Activated CD4-positive, CD25-positive, alpha-beta regulatory T cell treated with anti-CD3 and anti-CD28 coated beads, Interleukin-2, amount 50 U/mL, for 24 hours (primary cell): ENCODE measurements around the gene BAHD1.

Source experiments
- ATAC-seq, 2 donors: fragments of 150-1000 bp; cut with Tn5 transposase; one replicate each; pipeline ENCODE4 v1.10.0; 2021; ENCODE audit warnings: mild to moderate bottlenecking in 1 of 2, moderate library complexity in 1 of 2

Gene BAHD1

GRCh38 chr15:40468898-40469331, 28.2 kb downstream of the BAHD1 start:
- no peak for ATAC-seq

DNA sequence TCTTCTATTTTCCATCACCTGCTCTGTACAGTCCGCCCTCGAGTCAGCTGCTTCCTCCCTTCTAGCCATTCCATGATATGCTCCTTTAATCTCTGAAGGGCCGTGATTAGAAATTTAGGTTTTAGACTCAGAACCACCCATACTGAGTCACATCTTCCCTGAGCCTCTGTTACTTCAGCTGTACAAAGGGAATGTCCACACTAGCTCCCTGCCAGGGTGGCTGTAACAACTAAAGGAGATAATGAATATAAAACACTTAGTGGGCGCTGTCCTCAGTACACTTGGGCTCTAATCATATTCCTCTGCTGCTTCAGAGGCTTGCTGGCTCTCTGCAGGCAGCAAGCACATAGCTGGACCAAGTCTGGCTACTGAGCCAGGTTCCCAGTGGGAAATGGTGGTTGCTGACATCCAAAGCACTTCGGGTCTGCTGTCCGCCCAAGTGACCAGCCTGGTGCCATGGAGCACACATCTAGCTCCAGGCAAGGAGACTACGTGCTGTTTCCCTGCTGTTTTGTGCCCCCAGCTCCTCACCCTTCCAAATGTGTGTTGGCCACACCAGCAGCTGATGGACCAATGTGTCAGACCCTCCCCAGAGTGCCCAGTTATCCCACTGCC, 29.1 kb downstream of the BAHD1 start:
- ATAC-seq = no peak

DNA sequence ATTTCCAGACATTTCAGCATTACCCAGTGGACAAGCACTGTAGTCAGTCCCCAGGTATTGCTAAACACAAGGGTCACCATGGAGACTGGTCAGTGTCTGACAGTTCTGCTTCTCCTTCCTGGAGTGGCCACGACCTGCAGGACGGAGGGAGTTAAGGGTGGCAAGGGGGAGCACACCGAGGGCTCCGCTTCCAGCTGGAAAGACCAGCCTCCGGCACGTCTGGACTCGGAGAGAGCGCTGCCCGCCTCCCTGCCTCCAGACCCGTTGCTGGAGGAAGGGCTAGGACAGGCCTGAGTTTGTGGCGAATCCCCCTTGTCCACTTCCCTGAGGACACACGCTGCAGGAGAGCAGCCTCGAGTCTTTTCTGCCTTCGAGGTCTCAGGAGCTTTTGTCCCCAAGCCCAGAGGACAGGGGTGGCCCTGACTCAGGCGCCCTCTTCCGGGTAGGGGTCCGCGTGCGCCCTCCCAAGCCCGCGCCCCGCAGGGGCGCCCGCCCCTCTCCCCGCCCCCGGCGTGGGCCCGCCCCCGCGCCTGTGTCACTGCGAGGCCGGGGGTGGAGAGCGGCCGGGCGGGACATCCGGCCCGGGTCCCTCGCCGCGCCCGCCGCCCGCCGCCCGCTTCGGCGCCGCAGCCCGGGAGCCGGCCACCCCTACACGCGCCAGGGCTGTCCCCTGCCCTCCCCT, 29.8 kb downstream of the BAHD1 start, which contains the start of gene CHST14:
CHST14 (plus strand) TSS at position 562 of the 682 bp plus-strand sequence. CDS start 230 bp downstream, outside the sequence.
- peak; percentile 77 to 83 for ATAC-seq

DNA sequence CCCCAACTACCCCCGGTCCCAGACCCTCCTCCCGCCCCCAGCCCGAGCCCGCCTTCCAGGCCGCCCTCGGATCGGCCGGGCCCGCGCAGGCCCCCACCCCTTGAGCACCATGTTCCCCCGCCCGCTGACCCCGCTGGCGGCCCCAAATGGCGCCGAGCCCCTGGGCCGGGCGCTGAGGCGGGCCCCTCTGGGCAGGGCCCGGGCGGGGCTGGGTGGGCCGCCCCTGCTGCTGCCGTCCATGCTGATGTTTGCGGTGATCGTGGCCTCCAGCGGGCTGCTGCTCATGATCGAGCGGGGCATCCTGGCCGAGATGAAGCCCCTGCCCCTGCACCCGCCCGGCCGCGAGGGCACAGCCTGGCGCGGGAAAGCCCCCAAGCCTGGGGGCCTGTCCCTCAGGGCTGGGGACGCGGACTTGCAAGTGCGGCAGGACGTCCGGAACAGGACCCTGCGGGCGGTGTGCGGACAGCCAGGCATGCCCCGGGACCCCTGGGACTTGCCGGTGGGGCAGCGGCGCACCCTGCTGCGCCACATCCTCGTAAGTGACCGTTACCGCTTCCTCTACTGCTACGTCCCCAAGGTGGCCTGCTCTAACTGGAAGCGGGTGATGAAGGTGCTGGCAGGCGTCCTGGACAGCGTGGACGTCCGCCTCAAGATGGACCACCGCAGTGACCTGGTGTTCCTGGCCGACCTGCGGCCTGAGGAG, 30.5 kb downstream of the BAHD1 start:
- ATAC-seq = peak; percentile 42

- ATAC-seq = peak in 1 of 2 donors; percentile 37
These were observed 31.0 kb downstream of the BAHD1 start for GRCh38 chr15:40471808-40472150.

DNA sequence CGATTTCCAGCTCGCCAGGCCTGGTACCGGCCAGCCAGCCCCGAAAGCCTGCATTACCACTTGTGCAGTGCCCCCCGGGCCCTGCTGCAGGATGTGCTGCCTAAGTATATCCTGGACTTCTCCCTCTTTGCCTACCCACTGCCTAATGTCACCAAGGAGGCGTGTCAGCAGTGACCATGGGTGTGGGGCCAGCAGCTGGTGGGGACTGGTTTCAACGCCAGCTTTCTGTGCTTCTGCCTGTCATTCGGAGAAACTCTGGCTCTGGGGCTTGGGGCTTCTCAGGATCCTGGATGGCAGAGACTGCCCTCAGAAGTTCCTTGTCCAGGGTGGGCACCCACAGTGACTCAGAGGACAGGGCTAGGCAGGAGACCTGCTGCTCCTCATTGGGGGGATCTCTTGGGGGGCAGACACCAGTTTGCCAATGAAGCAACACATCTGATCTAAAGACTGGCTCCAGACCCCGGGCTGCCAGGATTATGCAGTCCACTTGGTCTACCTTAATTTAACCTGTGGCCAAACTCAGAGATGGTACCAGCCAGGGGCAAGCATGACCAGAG, 31.5 kb downstream of the BAHD1 start:
- ATAC-seq = no peak

DNA sequence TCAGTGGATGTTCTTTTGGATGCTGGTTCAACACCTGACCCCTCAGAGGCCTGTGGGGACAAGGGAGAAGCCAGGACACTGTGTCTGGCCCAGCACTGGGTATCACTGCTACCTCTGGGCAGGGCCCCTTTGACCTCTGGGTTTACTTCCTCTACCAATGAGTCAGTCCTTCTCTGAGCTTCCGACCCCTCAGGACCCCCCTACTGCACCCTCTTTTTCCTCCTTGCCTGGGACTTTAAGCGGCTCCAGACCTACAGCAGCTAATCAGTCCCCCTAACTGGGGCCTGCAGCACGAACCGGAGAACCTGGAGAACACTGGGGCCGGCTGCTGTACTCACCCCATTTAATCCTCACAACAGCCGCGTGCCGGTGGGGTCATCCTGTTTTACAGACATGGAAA, 33.8 kb downstream of the BAHD1 start:
- no peak for ATAC-seq

- ATAC-seq = no peak
These were observed 37.0 kb downstream of the BAHD1 start for GRCh38 chr15:40477642-40478327.

DNA sequence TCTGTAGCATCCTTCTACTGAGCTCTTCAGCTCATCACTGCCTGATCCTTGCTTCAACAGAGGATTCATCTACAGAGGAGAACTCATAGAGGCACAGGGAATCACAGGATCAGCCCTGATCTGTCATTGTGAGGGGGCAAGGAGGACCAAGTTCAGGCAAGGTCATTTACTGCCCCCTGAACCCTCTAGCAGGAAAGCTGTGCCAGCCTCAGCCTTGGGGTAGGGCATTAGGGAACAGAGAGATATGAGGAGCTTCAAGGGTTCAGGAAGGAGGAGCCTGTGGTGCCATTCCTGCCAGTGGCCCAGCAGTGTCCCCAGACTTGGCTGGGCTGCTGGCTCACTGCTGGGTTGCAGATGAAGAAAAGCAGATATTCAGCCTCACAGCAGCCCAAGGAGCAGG, 38.3 kb downstream of the BAHD1 start:
- ATAC-seq = no peak

- no peak for ATAC-seq
These were observed 40.8 kb downstream of the BAHD1 start for GRCh38 chr15:40481341-40482074.

GRCh38 chr15:40483919-40484318, 43.2 kb downstream of the BAHD1 start:
- ATAC-seq = no peak

DNA sequence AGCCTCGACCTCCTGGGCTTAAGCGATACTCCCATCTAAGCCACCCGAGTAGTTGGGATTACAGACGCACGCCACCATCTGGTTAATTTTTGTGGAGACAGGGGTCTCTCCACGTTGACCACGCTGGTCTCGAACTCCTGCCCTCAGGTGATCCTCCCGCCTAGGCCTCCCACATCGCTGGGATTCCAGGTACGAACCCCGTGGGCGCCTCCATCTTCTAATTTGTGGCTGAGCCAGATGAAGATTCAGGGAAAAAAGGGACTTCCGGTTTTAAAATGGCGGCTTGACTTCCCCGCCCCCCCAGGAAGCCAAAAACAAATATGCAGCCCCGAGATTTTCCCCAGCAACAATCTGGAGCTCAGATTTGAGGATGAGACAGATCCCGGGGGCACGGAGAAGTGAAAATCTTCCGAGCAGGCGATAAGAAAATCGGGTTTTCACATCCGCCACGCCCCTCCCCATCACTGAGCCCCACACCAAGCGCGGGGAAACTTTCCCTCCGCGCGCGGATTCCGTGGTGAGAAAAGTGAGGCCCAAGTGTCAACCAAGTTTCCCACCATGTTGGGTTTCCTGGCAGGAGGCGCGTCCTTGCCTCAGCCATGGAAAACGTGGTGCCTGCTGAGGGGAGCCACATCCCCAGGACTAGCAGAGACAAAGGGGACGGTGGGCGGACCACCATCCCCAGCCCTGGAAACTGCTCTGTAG, 45.5 kb downstream of the BAHD1 start:
- no peak for ATAC-seq

DNA sequence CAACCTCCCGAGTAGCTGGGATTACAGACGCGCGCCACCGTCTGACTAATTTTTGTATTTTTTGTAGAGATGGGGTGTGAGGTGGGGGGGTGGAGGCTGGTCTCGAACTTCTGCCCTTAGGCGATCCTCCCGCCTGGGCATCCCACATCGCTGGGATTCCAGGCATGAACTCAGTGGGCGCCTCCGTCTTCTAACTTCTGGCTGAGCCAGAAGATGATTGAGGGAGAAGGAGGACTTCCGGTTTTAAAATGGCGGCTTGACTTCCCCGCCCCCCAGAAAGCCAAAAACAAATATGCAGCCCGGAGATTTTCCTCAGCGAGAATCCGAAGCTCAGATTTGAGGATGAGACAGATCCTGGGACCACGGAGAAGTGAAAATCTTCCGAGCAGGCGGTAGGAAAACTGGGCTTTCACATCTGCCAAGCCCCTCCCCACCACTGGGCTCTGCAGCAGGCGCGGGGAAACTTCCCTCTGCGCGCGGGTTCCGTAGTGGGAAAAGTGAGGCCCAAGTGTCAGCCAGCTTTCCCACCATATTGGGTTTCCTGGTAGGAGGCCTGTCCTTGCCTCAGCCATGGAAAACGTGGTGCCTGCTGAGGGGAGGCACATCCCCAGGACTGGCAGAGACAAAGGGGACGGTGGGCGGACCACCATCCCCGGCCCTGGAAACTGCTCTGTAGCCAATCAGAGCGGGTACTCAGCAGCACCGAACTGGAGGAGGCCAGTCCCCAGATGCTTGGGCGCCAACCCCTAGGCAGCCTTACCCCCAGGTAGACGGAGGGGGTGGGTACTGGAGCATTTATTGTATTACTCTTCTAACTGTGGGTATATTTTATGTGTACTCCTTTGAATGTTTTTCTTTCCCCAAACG, 47.3 kb downstream of the BAHD1 start:
- ATAC-seq = no peak

GRCh38 chr15:40489274-40490175, 48.8 kb downstream of the BAHD1 start:
- no peak for ATAC-seq

DNA sequence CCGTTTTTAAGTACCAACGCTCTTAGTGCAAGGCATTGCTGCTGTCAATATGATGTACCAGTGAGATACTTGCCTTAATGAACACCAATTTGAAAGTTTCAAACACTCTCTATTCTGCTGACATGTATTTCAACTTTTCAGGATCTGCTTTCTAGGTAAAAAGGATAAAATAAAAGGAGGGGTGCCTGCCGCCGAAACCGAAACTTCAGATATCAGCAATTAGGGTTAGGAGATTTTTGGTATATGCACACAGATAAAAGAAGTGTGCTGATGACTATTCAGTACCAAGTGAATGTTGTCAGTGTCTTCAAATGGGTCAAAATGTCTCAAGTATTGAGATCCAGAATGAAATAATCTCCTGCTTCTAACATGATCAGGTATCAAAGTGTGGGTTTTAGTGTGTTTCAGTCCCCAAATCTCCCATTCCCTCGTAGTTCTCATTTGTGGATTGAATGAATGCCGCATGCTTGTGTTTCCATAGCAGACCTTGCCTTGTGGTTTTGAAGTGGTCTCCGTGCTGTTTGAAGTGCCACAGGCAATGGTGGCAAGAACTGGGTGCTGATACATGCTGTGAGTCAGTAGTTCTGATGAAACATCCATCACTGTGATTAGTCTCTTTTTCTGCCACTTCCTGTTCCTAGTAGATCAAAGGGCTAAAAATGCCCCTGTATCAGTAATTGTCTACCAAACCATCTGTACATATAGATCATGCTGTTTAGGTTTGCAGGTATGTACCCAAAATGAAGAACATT, 52.5 kb downstream of the BAHD1 start:
- ATAC-seq = peak; percentile 97 to 98

GRCh38 chr15:40495516-40495915, 54.8 kb downstream of the BAHD1 start:
- no peak for ATAC-seq

- ATAC-seq = no peak
These were observed 57.7 kb downstream of the BAHD1 start for GRCh38 chr15:40498418-40498817.

DNA sequence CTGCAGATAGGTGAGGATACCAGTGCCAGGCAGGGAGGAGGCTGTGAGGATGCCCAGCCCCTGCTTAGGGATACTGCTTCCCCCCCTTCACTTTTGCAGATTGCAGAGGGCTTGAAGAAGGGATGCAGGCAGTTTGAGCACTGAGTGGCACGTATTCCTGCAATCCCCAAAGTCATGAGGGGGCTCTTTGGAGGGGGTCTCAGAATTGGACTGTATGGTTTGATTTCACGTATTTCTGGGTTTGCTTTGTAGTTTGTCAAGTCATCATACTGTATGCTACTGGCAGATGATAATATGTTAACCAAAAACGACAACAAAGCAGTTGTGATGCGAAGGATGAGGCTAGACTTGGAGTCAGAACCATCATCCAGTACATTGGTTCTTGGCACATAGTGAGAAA, 58.1 kb downstream of the BAHD1 start:
- no peak for ATAC-seq

DNA sequence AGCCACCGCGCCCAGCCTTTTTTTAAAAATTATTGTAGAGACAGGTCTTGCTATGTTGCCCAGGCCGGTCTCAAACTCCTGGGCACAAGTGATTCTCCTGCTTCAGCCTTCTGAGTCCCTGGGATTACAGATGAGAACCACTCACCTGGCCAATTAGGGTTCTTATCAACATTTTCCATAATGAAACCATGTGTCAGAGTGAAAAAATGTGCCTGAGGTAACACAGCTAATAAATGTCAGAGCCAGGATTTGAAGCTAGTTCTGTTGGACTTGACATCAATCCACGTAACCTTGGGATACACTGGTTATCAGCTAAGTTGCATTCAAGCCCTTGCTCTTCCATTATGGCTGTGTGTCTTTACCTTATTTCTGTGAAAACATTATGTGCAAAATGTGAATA, 59.2 kb downstream of the BAHD1 start:
- no peak for ATAC-seq
